HepG2 (cell line): ENCODE data around the gene EVA1A. TPM values are rescaled to one million over a fixed set of nuclear protein-coding genes. Genes with fewer than 3 reads are reported as not detected.

Source experiments
- ATF2 ChIP-seq: sonication (generic); formaldehyde crosslinking; IDR thresholded peaks from 2 replicates; pipeline ENCODE4 v1.4.0; 2020; ENCODE audit warnings: missing genetic modification reagents
- BORCS8-MEF2B ChIP-seq: sonication (generic); formaldehyde crosslinking; IDR thresholded peaks from 2 replicates; pipeline ENCODE4 v1.8.0; 2022; ENCODE audit warnings: mild to moderate bottlenecking, missing genetic modification reagents
- CHD2 ChIP-seq: IDR thresholded peaks from 2 replicates; pipeline ENCODE4 v1.6.1; 2011; ENCODE audit warnings: low read depth, low read length, improper control_type of control experiment
- ELF4 ChIP-seq: sonication (generic); formaldehyde crosslinking; IDR thresholded peaks from 2 replicates; pipeline ENCODE4 v1.5.0; 2020; ENCODE audit warnings: missing genetic modification reagents, mild to moderate bottlenecking, moderate library complexity, borderline replicate concordance
- GPN1 ChIP-seq: sonication (generic); formaldehyde crosslinking; IDR thresholded peaks from 2 replicates; pipeline ENCODE4 v1.5.1; 2020; ENCODE audit warnings: missing genetic modification reagents, borderline replicate concordance
- KAT7 ChIP-seq: IDR thresholded peaks from 2 replicates; pipeline ENCODE4 v1.6.1; 2018; ENCODE audit warnings: borderline replicate concordance, missing compliant biosample characterization
- KDM4B ChIP-seq: sonication (generic); formaldehyde crosslinking; IDR thresholded peaks from 2 replicates; pipeline ENCODE4 v1.4.0; 2020; ENCODE audit warnings: missing genetic modification reagents
- KIAA2018 ChIP-seq: sonication (generic); formaldehyde crosslinking; IDR thresholded peaks from 2 replicates; pipeline ENCODE4 v1.5.0; 2020; ENCODE audit warnings: mild to moderate bottlenecking, missing genetic modification reagents, borderline replicate concordance
- NFIC ChIP-seq: IDR thresholded peaks from 2 replicates; pipeline ENCODE4 v1.6.1; 2012; ENCODE audit warnings: mild to moderate bottlenecking, low read length, inconsistent platforms
- NRL ChIP-seq: sonication (generic); formaldehyde crosslinking; IDR thresholded peaks from 2 replicates; pipeline ENCODE4 v1.5.0; 2020; ENCODE audit warnings: missing genetic modification reagents, mild to moderate bottlenecking, moderate library complexity, borderline replicate concordance
- PHF8 ChIP-seq: sonication (generic); formaldehyde crosslinking; IDR thresholded peaks from 2 replicates; pipeline ENCODE4 v1.5.0; 2020; ENCODE audit warnings: missing genetic modification reagents
- RFX1 ChIP-seq: fragments of 450-650 bp; IDR thresholded peaks from 2 replicates; pipeline ENCODE4 v1.6.1; 2017
- SALL1 ChIP-seq: sonication (generic); formaldehyde crosslinking; IDR thresholded peaks from 2 replicates; pipeline ENCODE4 v1.8.0; 2022; ENCODE audit warnings: mild to moderate bottlenecking, missing genetic modification reagents
- ZFP82 ChIP-seq: sonication (generic); formaldehyde crosslinking; IDR thresholded peaks from 2 replicates; pipeline ENCODE4 v1.5.1; 2020; ENCODE audit warnings: mild to moderate bottlenecking, missing genetic modification reagents, borderline replicate concordance
- ZNF563 ChIP-seq: sonication (generic); formaldehyde crosslinking; IDR thresholded peaks from 2 replicates; pipeline ENCODE4 v1.8.0; 2022; ENCODE audit warnings: mild to moderate bottlenecking, moderate library complexity, missing genetic modification reagents
- ZNF678 ChIP-seq: sonication (generic); formaldehyde crosslinking; IDR thresholded peaks from 2 replicates; pipeline ENCODE4 v1.4.0; 2020; ENCODE audit warnings: mild to moderate bottlenecking, missing genetic modification reagents
- ZNF709 ChIP-seq: sonication (generic); formaldehyde crosslinking; IDR thresholded peaks from 2 replicates; pipeline ENCODE4 v1.5.0; 2020; ENCODE audit warnings: mild to moderate bottlenecking, missing genetic modification reagents
- ZNF766 ChIP-seq: sonication (generic); formaldehyde crosslinking; IDR thresholded peaks from 2 replicates; pipeline ENCODE4 v1.5.0; 2020; ENCODE audit warnings: missing genetic modification reagents, borderline replicate concordance
- ZNF841 ChIP-seq: sonication (generic); formaldehyde crosslinking; IDR thresholded peaks from 2 replicates; pipeline ENCODE4 v1.8.1; 2023; ENCODE audit warnings: missing genetic modification reagents, borderline replicate concordance
- polyA plus RNA-seq, 8 experiments: library from polyadenylated mRNA; depleted of rRNA in 3 of 8; stranded (reverse) in 7 of 8; unstranded in 1 of 8; fragments of >200 nt; fragmentation: Illumina TruSeq in 4 of 8; extraction: Trizol in 4 of 8; gene quantifications; 2 replicates each; pipeline versions ENCODE4 v1.2.1 to v1.2.3, GENCODE V29; 2011 to 2016; ENCODE audit warnings: low read depth in 4 of 8, missing spikeins in 1 of 8, mixed read lengths in 1 of 8; ENCODE audit not compliant: insufficient read depth in 1 of 8
- total RNA-seq, 5 experiments: library from RNA; depleted of rRNA; stranded (reverse); fragments of >200 nt; fragmentation: Illumina TruSeq; extraction: Trizol; gene quantifications; 2 replicates each; pipeline ENCODE4 v1.2.3, GENCODE V29; 2016; ENCODE audit warnings: low read depth in 1 of 5
- TF ChIP-seq, protein P1 (sequence below): IDR thresholded peaks from 2 replicates; pipeline ENCODE4 v1.6.1; 2016; ENCODE audit warnings: low read depth, borderline replicate concordance

The EVA1A gene
- total and polyA plus RNA-seq, 2 of the 13 experiments (the other 11 are each of a cell fraction or from before 2014, with no cell fraction given) = 57.5 to 57.8 TPM

- no peak for TF ChIP-seq KIAA2018 (CRISPR knock-in tag)
- TF ChIP-seq ZFP82 (CRISPR knock-in tag) = no peak
- no peak; the same call in 1 of the 2 replicates for TF ChIP-seq ZNF766 (CRISPR knock-in tag)
- 0 out of 2 replicates have a peak, but pooled peaks have one; percentile 54 for TF ChIP-seq KDM4B (CRISPR knock-in tag)
- TF ChIP-seq RFX1 = no peak
- 0 out of 2 replicates have a peak, but pooled peaks have one; percentile 22 for TF ChIP-seq GPN1 (CRISPR knock-in tag)
- TF ChIP-seq ZNF678 (CRISPR knock-in tag) = no peak
- peak; percentile 76; the same call in 1 of the 2 replicates for TF ChIP-seq BORCS8-MEF2B (CRISPR knock-in tag)
- no peak for TF ChIP-seq KAT7 (CRISPR knock-in tag)
- no peak for TF ChIP-seq CHD2
- no peak for TF ChIP-seq ELF4 (CRISPR knock-in tag)
- TF ChIP-seq NRL (CRISPR knock-in tag) = peak; percentile 90
- TF ChIP-seq ZNF841 (CRISPR knock-in tag) = no peak
- 0 out of 2 replicates have a peak, but pooled peaks have one; percentile 47 for TF ChIP-seq ZNF563 (CRISPR knock-in tag)
- 0 out of 2 replicates have a peak, but pooled peaks have one; percentile 36 for TF ChIP-seq PHF8 (CRISPR knock-in tag)
- TF ChIP-seq ZNF709 = no peak
- no peak for TF ChIP-seq NFIC
- peak; percentile 89 for TF ChIP-seq SALL1
- no peak for TF ChIP-seq ATF2 (CRISPR knock-in tag)
- TF ChIP-seq, protein P1, sequence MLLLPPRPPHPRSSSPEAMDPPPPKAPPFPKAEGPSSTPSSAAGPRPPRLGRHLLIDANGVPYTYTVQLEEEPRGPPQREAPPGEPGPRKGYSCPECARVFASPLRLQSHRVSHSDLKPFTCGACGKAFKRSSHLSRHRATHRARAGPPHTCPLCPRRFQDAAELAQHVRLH (CRISPR knock-in tag) = no peak; the same call in 1 of the 2 replicates
Observed at GRCh38 chr2:75608684-75609333, 48.1 kb upstream of the EVA1A start (continued).
